Endothelial cell (in vitro differentiated cells): ENCODE data around the gene EHD1. TPM values are rescaled to one million over a fixed set of nuclear protein-coding genes. Genes with fewer than 3 reads are reported as not detected.

ENCODE experiments used
- DNase-seq: peaks from one replicate; pipeline ENCODE4 v3.0.0; 2021; ENCODE audit warnings: low spot score
- H3K27ac Mint-ChIP-seq: one replicate; pipeline ENCODE4 v1.8.0; 2021; ENCODE audit warnings: mixed read lengths, inconsistent platforms; ENCODE audit not compliant: unreplicated experiment
- H3K27me3 Mint-ChIP-seq: one replicate; pipeline ENCODE4 v1.8.0; 2021; ENCODE audit warnings: mild to moderate bottlenecking, moderate library complexity, mixed read lengths, inconsistent platforms; ENCODE audit not compliant: unreplicated experiment
- H3K36me3 Mint-ChIP-seq: one replicate; pipeline ENCODE4 v1.8.0; 2021; ENCODE audit warnings: mild to moderate bottlenecking, low read depth, mixed read lengths, inconsistent platforms; ENCODE audit not compliant: unreplicated experiment
- H3K4me1 Mint-ChIP-seq: one replicate; pipeline ENCODE4 v1.8.0; 2021; ENCODE audit warnings: mild to moderate bottlenecking, mixed read lengths, inconsistent platforms; ENCODE audit not compliant: unreplicated experiment
- H3K4me3 Mint-ChIP-seq: one replicate; pipeline ENCODE4 v1.8.0; 2021; ENCODE audit warnings: mild to moderate bottlenecking, mixed read lengths, inconsistent platforms; ENCODE audit not compliant: unreplicated experiment
- H3K9me3 Mint-ChIP-seq: one replicate; pipeline ENCODE4 v1.8.0; 2021; ENCODE audit warnings: mixed read lengths, inconsistent platforms; ENCODE audit not compliant: unreplicated experiment
- total RNA-seq: library from RNA; stranded (reverse); fragmentation: NEBNext Ultra II Directional; extraction: Animal tissue kit (Norgen Biotek cat#: 25700); gene quantifications from one replicate; pipeline ENCODE4 v1.2.1, GENCODE V29; 2021; ENCODE audit not compliant: unreplicated experiment
- TF ChIP-seq, protein P1 (sequence below): fragments of 200-600 bp; sonication (generic); IDR thresholded peaks from one replicate; pipeline ENCODE4 v1.5.0; 2021; ENCODE audit warnings: antibody characterized with exemption; ENCODE audit not compliant: unreplicated experiment

The EHD1 gene
- total RNA-seq, 1 donor from 2014 or later = 84.0 TPM

DNA sequence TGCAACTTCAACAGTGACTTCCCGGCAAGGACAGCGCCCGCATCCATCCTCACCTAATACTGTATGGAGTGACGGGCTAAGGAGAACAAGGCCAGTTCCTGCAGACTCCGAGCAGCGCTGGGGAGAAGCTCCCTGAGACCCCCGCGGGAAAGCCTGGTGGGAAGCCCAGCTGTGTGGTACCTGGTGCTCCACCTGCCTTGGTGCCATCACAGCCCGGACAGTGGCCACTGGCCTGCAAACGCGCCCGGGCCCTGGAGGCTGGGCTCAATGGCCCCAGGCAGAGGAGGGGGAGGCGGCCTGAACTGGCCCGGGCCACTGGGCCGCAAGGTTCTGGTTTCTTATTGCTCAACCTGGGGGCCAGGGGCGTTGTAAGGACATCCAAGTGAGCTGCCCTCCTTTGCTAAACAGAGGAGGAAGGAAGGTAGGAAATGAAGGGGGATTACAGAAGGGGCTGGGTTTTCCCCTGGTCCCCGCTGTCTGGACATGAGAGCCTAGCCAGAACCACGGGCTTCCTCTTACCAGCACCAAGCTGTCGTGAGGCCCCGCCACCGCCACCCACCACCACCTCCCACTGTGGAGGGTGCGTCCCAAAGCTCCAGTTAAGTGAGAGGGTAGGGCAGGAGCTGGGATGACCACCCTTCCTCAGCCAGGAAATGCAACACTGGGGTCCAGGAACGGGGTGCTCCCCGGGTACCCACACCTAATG is 25.5 kb downstream of the EHD1 start:
- Mint-ChIP-seq H3K27ac (no peak overlapping the region), H3K36me3 (peaks cover 8% of the 10 kb centered on the region), H3K4me3 (no peak overlapping the region), H3K27me3 (peaks cover 13% of the 10 kb centered on the region), H3K4me1 (peaks cover 3% of the 10 kb centered on the region), H3K9me3 (no peaks in the 10 kb centered on the region)
- TF ChIP-seq, protein P1, sequence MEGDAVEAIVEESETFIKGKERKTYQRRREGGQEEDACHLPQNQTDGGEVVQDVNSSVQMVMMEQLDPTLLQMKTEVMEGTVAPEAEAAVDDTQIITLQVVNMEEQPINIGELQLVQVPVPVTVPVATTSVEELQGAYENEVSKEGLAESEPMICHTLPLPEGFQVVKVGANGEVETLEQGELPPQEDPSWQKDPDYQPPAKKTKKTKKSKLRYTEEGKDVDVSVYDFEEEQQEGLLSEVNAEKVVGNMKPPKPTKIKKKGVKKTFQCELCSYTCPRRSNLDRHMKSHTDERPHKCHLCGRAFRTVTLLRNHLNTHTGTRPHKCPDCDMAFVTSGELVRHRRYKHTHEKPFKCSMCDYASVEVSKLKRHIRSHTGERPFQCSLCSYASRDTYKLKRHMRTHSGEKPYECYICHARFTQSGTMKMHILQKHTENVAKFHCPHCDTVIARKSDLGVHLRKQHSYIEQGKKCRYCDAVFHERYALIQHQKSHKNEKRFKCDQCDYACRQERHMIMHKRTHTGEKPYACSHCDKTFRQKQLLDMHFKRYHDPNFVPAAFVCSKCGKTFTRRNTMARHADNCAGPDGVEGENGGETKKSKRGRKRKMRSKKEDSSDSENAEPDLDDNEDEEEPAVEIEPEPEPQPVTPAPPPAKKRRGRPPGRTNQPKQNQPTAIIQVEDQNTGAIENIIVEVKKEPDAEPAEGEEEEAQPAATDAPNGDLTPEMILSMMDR = no peak
- DNase-seq = no peak

DNA sequence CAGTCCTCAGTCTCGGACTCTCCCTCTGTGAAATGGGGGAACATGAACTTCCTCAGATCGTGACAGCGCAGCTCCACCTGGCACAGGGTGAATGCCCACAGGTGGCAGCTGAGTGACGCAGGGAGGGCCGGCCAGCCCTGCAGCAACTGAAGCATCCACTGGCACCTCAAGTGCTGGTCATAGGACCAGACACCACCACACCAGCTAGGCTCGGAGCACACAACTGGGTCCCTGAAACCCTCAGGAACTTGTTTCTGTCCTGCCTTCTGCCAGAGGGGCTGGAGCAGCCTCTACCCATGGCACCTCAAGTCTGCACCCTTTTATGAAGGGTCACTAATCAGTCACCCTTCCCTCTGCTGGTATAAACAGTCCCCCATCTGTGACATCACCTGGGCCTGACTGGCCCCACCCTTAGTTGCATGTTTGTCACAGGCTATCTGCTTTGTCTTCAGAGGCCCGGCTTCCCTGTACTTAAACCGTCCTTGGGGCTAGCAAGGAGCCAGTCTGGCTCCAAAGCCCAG is 26.5 kb downstream of the EHD1 start:
- H3K36me3 Mint-ChIP-seq = peaks cover 8% of the 10 kb centered on the region
- H3K27me3 Mint-ChIP-seq = peaks cover 13% of the 10 kb centered on the region
- H3K27ac Mint-ChIP-seq = no peak overlapping the region
- no peak overlapping the region for H3K4me3 Mint-ChIP-seq
- no peak for DNase-seq
- no peaks in the 10 kb centered on the region for H3K9me3 Mint-ChIP-seq
- peaks cover 3% of the 10 kb centered on the region for H3K4me1 Mint-ChIP-seq
- TF ChIP-seq, protein P1 = no peak

DNA sequence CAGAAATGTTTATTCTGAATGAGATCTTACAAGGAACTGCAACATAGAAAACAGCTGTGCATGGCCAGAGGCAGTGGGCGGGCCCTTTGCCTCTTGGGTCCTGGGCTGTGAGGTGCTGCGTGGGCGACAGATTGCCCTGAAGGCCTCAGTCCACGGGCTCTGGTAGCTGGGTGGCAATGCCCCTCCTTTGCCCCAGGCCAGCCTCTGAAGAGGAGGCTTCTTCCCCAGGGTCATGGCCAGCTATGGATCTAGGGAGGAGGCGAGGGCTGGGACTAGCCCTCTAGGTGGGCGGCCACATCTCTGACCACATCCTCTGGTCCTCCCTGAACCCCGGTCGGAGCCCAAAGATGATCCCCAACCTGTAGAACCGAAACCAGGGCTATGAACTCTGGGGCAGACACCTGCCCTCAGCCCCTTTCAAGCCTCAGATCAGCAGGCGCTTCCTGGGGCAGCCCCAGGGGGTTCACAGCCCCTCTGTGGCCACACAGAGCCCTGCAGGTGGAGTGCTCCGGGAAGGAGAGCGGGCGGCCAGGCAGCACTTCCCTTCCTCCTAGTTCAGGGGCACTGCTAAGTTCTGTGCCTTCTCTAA is 27.3 kb downstream of the EHD1 start:
- TF ChIP-seq, protein P1 = no peak
- DNase-seq = no peak
- H3K27ac Mint-ChIP-seq = no peak overlapping the region
- H3K9me3 Mint-ChIP-seq = no peaks in the 10 kb centered on the region
- H3K4me3 Mint-ChIP-seq = no peak overlapping the region
- peaks cover 8% of the 10 kb centered on the region for H3K36me3 Mint-ChIP-seq
- peaks cover 13% of the 10 kb centered on the region for H3K27me3 Mint-ChIP-seq
- peaks cover 3% of the 10 kb centered on the region for H3K4me1 Mint-ChIP-seq

DNA sequence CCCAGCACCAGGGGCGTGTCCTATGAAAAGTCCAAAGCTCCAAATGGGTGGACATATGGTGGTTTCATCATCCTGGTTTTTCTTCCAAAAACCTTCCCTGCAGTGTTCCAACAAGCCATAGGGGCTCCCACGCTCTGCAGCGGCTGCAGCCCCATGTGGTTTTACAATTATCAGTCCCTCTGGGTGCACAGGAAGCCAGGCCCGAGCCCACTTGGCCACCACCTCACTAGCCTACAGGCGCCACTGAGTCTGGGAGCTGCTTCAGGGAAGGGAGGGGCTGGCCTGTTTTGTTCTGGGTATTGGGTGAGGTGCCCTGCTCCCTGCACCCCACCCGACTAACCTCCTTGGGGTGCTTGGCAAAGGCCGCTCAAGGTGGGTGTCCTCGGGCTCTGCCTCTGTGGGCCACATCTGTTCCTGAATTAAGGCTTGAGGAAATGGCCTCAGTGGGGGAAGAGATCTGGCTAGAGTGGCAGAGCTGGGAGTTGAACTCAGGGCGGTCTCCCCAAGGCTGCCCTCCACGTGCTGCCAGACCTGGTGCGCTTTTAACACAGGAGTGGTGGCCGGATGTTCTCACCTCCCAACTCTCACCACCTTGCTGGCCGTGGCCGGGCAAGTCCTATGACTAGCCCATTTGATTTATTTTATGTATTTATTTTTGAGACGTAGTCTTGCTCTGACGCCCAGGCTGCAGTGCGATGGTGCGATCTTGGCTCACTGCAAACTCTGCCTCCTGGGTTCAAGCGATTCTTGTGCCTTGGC is 28.6 kb downstream of the EHD1 start:
- H3K9me3 Mint-ChIP-seq = no peaks in the 10 kb centered on the region
- H3K27ac Mint-ChIP-seq = no peak overlapping the region
- no peak overlapping the region for H3K4me3 Mint-ChIP-seq
- peaks cover 10% of the 10 kb centered on the region for H3K27me3 Mint-ChIP-seq
- peaks cover 6% of the 10 kb centered on the region for H3K4me1 Mint-ChIP-seq
- TF ChIP-seq, protein P1 = no peak
- H3K36me3 Mint-ChIP-seq = no peaks in the 10 kb centered on the region
- DNase-seq = no peak
